Activated T-cell treated with anti-CD3 and anti-CD28 coated beads, Interleukin-2, amount 50 U/mL, for 72 hours (primary cell): ENCODE data around the gene ZSWIM7. TPM values are rescaled to one million over a fixed set of nuclear protein-coding genes. Genes with fewer than 3 reads are reported as not detected.

Source experiments
- ATAC-seq, 2 donors: fragments of 150-1000 bp; cut with Tn5 transposase; replicated peaks in 1 of 2; 2 replicates each; pipeline ENCODE4 v1.10.0; 2021; ENCODE audit warnings: moderate library complexity in 2 of 2, mild to moderate bottlenecking in 1 of 2
- DNase-seq, 2 donors: peaks; one replicate each; pipeline ENCODE4 v3.0.0; 2021 to 2022; ENCODE audit warnings: mixed read lengths in 1 of 2
- H3K27ac Mint-ChIP-seq: one replicate; pipeline ENCODE4 v1.8.0; 2022; ENCODE audit warnings: mild to moderate bottlenecking, moderate library complexity, mixed read lengths
- H3K27me3 Mint-ChIP-seq: one replicate; pipeline ENCODE4 v1.8.0; 2022; ENCODE audit warnings: low read depth, mixed read lengths
- H3K36me3 Mint-ChIP-seq, 2 donors: one replicate each; pipeline ENCODE4 v1.8.0; 2022; ENCODE audit warnings: mixed read lengths in 2 of 2, mild to moderate bottlenecking in 1 of 2; ENCODE audit not compliant: insufficient read depth in 2 of 2
- H3K4me1 Mint-ChIP-seq: one replicate; pipeline ENCODE4 v1.8.0; 2022; ENCODE audit warnings: low read depth, mixed read lengths
- H3K4me3 Mint-ChIP-seq, 2 donors: one replicate each; pipeline ENCODE4 v1.8.0; 2022; ENCODE audit warnings: mild to moderate bottlenecking in 2 of 2, mixed read lengths in 2 of 2, moderate library complexity in 2 of 2
- H3K9me3 Mint-ChIP-seq, 2 donors: one replicate each; pipeline ENCODE4 v1.8.0; 2022; ENCODE audit warnings: mixed read lengths in 2 of 2
- total RNA-seq, 2 donors: library from RNA; stranded (reverse); gene quantifications; one replicate each; pipeline ENCODE4 v1.2.3, GENCODE V29; 2022

The ZSWIM7 gene
- total RNA-seq, 2 donors from 2014 or later = 14.2 to 14.6 TPM

GRCh38 chr17:15928286-15928785, 71.2 kb downstream of the ZSWIM7 start:
- no peaks in the 10 kb centered on the region for H3K4me1 Mint-ChIP-seq
- H3K9me3 Mint-ChIP-seq = no peaks in the 10 kb centered on the region
- peaks cover 24% of the 10 kb centered on the region for H3K27me3 Mint-ChIP-seq
- no peaks in the 10 kb centered on the region for H3K36me3 Mint-ChIP-seq
- no peak overlapping the region for H3K27ac Mint-ChIP-seq
- no peak for DNase-seq
- H3K4me3 Mint-ChIP-seq = no peak overlapping the region
- no peak for ATAC-seq

Other genes with a start within 250 kb of the ZSWIM7 start
- 1 to 10 TPM in 1 of 2 donors, under 1 TPM in 1; 0.76 to 1.2 TPM for gene ADORA2B, start 54.6 kb downstream of the ZSWIM7 start, total RNA-seq
- 10 to 100 TPM; 33.6 to 37.5 TPM for gene TTC19, start 120 bp upstream of the ZSWIM7 start, total RNA-seq
- gene NCOR1, start 215.8 kb upstream of the ZSWIM7 start, total RNA-seq = 100 to 1,000 TPM; 117 to 130 TPM
- 10 to 100 TPM; 42.5 to 51.9 TPM for gene PIGL, start 217.5 kb upstream of the ZSWIM7 start, total RNA-seq